PFSK-1 (cell line): ENCODE results near the gene SCMH1.

ENCODE experiments used
- FOXP2 ChIP-seq: optimal IDR thresholded peaks from 2 replicates; pipeline ENCODE3; 2011; ENCODE audit warnings: borderline replicate concordance, control low read depth, inconsistent platforms; ENCODE audit not compliant: insufficient read depth; ENCODE audit errors: extremely low read length, extremely low read depth
- POLR2AphosphoS5 ChIP-seq: IDR thresholded peaks from 2 replicates; pipeline ENCODE4 v1.6.1; 2012; ENCODE audit warnings: low read depth, mild to moderate bottlenecking, control low read depth, low read length, moderate library complexity
- REST ChIP-seq, 2 experiments: IDR thresholded peaks; 2 replicates each; pipeline versions ENCODE4 v1.6.1 to v1.8.0; 2011 to 2012; ENCODE audit warnings: low read depth in 2 of 2, low read length in 2 of 2, control low read depth in 1 of 2, inconsistent platforms in 1 of 2, mild to moderate bottlenecking in 1 of 2, moderate library complexity in 1 of 2; ENCODE audit not compliant: insufficient read depth in 1 of 2
- SIN3A ChIP-seq: IDR thresholded peaks from 2 replicates; pipeline ENCODE4 v1.6.1; 2012; ENCODE audit warnings: mild to moderate bottlenecking, low read length, moderate library complexity, borderline replicate concordance; ENCODE audit not compliant: insufficient read depth
- TAF1 ChIP-seq: IDR thresholded peaks from 2 replicates; pipeline ENCODE4 v1.6.1; 2012; ENCODE audit warnings: low read length, control low read depth, borderline replicate concordance; ENCODE audit not compliant: insufficient read depth

The SCMH1 gene

DNA sequence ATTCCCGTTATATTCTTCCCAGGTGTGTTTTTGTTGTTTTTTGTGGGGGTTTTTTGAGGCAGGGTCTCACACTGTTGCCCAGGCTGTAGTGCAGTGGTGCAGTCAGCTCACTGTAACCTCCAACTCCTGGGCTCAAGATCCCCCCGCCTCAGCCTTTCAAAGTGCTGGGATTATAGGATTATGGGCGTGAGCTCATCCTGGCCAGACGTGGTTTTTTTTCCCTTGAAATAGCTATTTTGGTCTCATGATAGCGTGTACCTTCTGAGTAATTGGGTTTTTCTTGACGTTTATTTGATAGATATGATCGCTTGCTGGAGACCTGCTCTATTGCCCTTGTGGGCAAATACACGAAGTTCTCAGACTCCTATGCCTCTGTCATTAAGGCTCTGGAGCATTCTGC is 245.0 kb downstream of the SCMH1 start:
- TF ChIP-seq REST (IDR thresholded peaks at IDR 0.05; ENCODE audit: insufficient read depth in 1 of 2, low read depth in 2 of 2, low read length in 2 of 2) (no peak), SIN3A (no peak), POLR2AphosphoS5 (no peak), FOXP2 (no peak), TAF1 (no peak)

DNA sequence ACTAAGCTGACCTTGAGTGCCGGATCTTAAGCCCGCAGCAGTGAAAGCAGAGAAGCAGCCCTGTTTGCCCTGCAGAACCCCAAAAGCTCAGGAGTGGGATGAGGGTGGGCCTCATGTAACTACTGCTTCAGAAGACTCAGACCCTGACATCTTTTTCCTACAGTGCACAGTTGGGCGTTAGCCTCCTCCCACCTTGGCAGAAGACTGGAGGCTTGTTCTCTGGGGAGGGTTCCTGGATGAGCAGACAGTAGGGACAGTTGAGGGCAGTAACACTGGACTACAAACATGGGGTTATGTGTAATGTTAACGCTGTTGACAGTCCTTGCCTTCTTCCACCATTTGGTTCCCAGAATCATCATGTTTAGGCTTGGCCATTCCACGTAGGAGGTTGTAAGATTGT is 253.0 kb downstream of the SCMH1 start:
- no peak for TF ChIP-seq REST (IDR thresholded peaks at IDR 0.05; ENCODE audit: insufficient read depth in 1 of 2, low read depth in 2 of 2, low read length in 2 of 2)
- no peak for TF ChIP-seq SIN3A
- no peak for TF ChIP-seq TAF1
- TF ChIP-seq POLR2AphosphoS5: no peak
- no peak for TF ChIP-seq FOXP2

- no peak for TF ChIP-seq POLR2AphosphoS5
- no peak for TF ChIP-seq FOXP2
- no peak for TF ChIP-seq REST (IDR thresholded peaks at IDR 0.05; ENCODE audit: insufficient read depth in 1 of 2, low read depth in 2 of 2, low read length in 2 of 2)
- no peak for TF ChIP-seq TAF1
- no peak for TF ChIP-seq SIN3A
These were observed 253.8 kb downstream of the SCMH1 start for GRCh38 chr1:40988280-40988679.

- TF ChIP-seq REST (IDR thresholded peaks at IDR 0.05; ENCODE audit: insufficient read depth in 1 of 2, low read depth in 2 of 2, low read length in 2 of 2): no peak
- TF ChIP-seq POLR2AphosphoS5: no peak
- TF ChIP-seq SIN3A: no peak
- no peak for TF ChIP-seq FOXP2
- TF ChIP-seq TAF1: no peak
These were observed 254.4 kb downstream of the SCMH1 start for GRCh38 chr1:40987439-40988276.
